SK-N-SH treated with all-trans-retinoic acid at 6 μM for 48 hours (cell line): Measurements from ENCODE around the gene METTL8.

ENCODE experiments used
- ATAC-seq: fragments of 200-7000 bp; cut with Tn5 transposase; 3 replicates; pipeline ENCODE4 v1.9.1; 2020; ENCODE audit warnings: mild to moderate bottlenecking, moderate library complexity
- ARNTL ChIP-seq: fragments of 450-650 bp; formaldehyde crosslinking; IDR thresholded peaks from 2 replicates; pipeline ENCODE4 v1.5.0; 2020; ENCODE audit warnings: low read depth, mild to moderate bottlenecking, moderate library complexity, borderline replicate concordance
- BACH2 ChIP-seq: fragments of 250-450 bp; sonication (Bioruptor Pico); IDR thresholded peaks from 2 replicates; pipeline ENCODE4 v1.9.0; 2021; ENCODE audit warnings: mild to moderate bottlenecking, borderline replicate concordance
- CREB5 ChIP-seq: fragments of 250-450 bp; sonication (Bioruptor Pico); IDR thresholded peaks from 2 replicates; pipeline ENCODE4 v1.5.1; 2020; ENCODE audit warnings: low read depth, mild to moderate bottlenecking, moderate library complexity
- CSRNP3 ChIP-seq: fragments of 250-450 bp; sonication (Bioruptor Pico); IDR thresholded peaks from 2 replicates; pipeline ENCODE4 v1.5.1; 2021; ENCODE audit warnings: mild to moderate bottlenecking, moderate library complexity
- ESRRG ChIP-seq: fragments of 250-450 bp; sonication (Bioruptor Pico); IDR thresholded peaks from 2 replicates; pipeline ENCODE4 v1.6.1; 2021; ENCODE audit warnings: mild to moderate bottlenecking
- ISL1 ChIP-seq: fragments of 250-450 bp; sonication (Bioruptor Pico); IDR thresholded peaks from 2 replicates; pipeline ENCODE4 v2.1.2; 2022; ENCODE audit warnings: mild to moderate bottlenecking, moderate library complexity
- OSR1 ChIP-seq: fragments of 250-450 bp; sonication (Bioruptor Pico); IDR thresholded peaks from 2 replicates; pipeline ENCODE4 v1.8.0; 2022; ENCODE audit warnings: moderate library complexity, mild to moderate bottlenecking, inconsistent platforms
- PATZ1 ChIP-seq: fragments of 250-450 bp; sonication (Bioruptor Pico); IDR thresholded peaks from 2 replicates; pipeline ENCODE4 v1.8.0; 2020; ENCODE audit warnings: mild to moderate bottlenecking, moderate library complexity, borderline replicate concordance
- POU6F1 ChIP-seq: fragments of 250-450 bp; sonication (Bioruptor Pico); IDR thresholded peaks from 2 replicates; pipeline ENCODE4 v1.8.0; 2021; ENCODE audit warnings: low read depth, mild to moderate bottlenecking, moderate library complexity, borderline replicate concordance
- PPARA ChIP-seq: fragments of 250-450 bp; sonication (Bioruptor Pico); IDR thresholded peaks from 2 replicates; pipeline ENCODE4 v1.5.0; 2020; ENCODE audit warnings: mild to moderate bottlenecking, borderline replicate concordance
- RARB ChIP-seq: fragments of 250-450 bp; sonication (Bioruptor Pico); IDR thresholded peaks from 2 replicates; pipeline ENCODE4 v1.8.0; 2021; ENCODE audit warnings: mild to moderate bottlenecking, moderate library complexity
- TCF4 ChIP-seq: fragments of 250-450 bp; sonication (Bioruptor Pico); IDR thresholded peaks from 2 replicates; pipeline ENCODE4 v1.8.0; 2021; ENCODE audit warnings: mild to moderate bottlenecking, moderate library complexity, borderline replicate concordance
- TOX ChIP-seq: fragments of 250-450 bp; sonication (Bioruptor Pico); IDR thresholded peaks from 2 replicates; pipeline ENCODE4 v1.8.0; 2021; ENCODE audit warnings: mild to moderate bottlenecking, moderate library complexity, borderline replicate concordance
- TSHZ2 ChIP-seq: fragments of 250-450 bp; sonication (Bioruptor Pico); IDR thresholded peaks from 2 replicates; pipeline ENCODE4 v1.5.0; 2020; ENCODE audit warnings: mild to moderate bottlenecking, moderate library complexity
- ZC3H10 ChIP-seq: fragments of 250-450 bp; sonication (Bioruptor Pico); IDR thresholded peaks from 2 replicates; pipeline ENCODE4 v1.5.1; 2021; ENCODE audit warnings: mild to moderate bottlenecking, moderate library complexity
- ZFP3 ChIP-seq: fragments of 250-450 bp; sonication (Bioruptor Pico); IDR thresholded peaks from 2 replicates; pipeline ENCODE4 v1.5.0; 2020; ENCODE audit warnings: mild to moderate bottlenecking, moderate library complexity
- ZFP30 ChIP-seq: fragments of 450-650 bp; formaldehyde crosslinking; IDR thresholded peaks from 2 replicates; pipeline ENCODE4 v1.5.0; 2022; ENCODE audit warnings: mild to moderate bottlenecking, moderate library complexity
- ZNF565 ChIP-seq: fragments of 450-650 bp; formaldehyde crosslinking; conservative IDR thresholded peaks from 2 replicates; pipeline ENCODE4 v1.5.0; 2020; ENCODE audit warnings: low read depth, mild to moderate bottlenecking, moderate library complexity
- ZNF70 ChIP-seq: fragments of 450-650 bp; formaldehyde crosslinking; IDR thresholded peaks from 2 replicates; pipeline ENCODE4 v1.5.0; 2020; ENCODE audit warnings: mild to moderate bottlenecking, moderate library complexity
- ZNF8 ChIP-seq: fragments of 450-650 bp; formaldehyde crosslinking; IDR thresholded peaks from 2 replicates; pipeline ENCODE4 v1.5.0; 2020; ENCODE audit warnings: mild to moderate bottlenecking, moderate library complexity

Gene METTL8

GRCh38 chr2:171348056-171348455 is 85.7 kb downstream of the METTL8 start:
- TF ChIP-seq PATZ1 (no peak), ISL1 (CRISPR knock-in tag) (no peak), ESRRG (CRISPR knock-in tag) (no peak), ZFP3 (CRISPR knock-in tag) (no peak), TSHZ2 (CRISPR knock-in tag) (no peak), OSR1 (no peak), ZC3H10 (no peak)
- ATAC-seq: no peak; the same call in 1 of the 3 replicates

- TF ChIP-seq CREB5 (CRISPR knock-in tag): no peak
- TF ChIP-seq CSRNP3 (CRISPR knock-in tag): no peak
- TF ChIP-seq ZFP30 (CRISPR knock-in tag): no peak
- TF ChIP-seq PPARA: no peak
- TF ChIP-seq RARB (CRISPR knock-in tag): no peak
- TF ChIP-seq BACH2: no peak
- no peak for TF ChIP-seq ARNTL (CRISPR knock-in tag)
- TF ChIP-seq ZC3H10: no peak
- no peak for TF ChIP-seq TCF4
- no peak for TF ChIP-seq OSR1
- TF ChIP-seq ZNF70: no peak
- no peak for TF ChIP-seq PATZ1
- TF ChIP-seq POU6F1 (CRISPR knock-in tag): no peak
- TF ChIP-seq ZFP3 (CRISPR knock-in tag): no peak
- TF ChIP-seq TOX (CRISPR knock-in tag): no peak
- no peak for TF ChIP-seq ZNF8
- ATAC-seq: peak; percentile 98
These were observed 86.2 kb downstream of the METTL8 start for GRCh38 chr2:171347591-171348032.

- peak; percentile 45 for ATAC-seq
- no peak for TF ChIP-seq RARB (CRISPR knock-in tag)
- TF ChIP-seq TCF4: no peak
- TF ChIP-seq ESRRG (CRISPR knock-in tag): no peak
- no peak for TF ChIP-seq ARNTL (CRISPR knock-in tag)
- TF ChIP-seq ZNF565: no peak
- no peak for TF ChIP-seq CSRNP3 (CRISPR knock-in tag)
- TF ChIP-seq ZC3H10: no peak
- no peak for TF ChIP-seq TOX (CRISPR knock-in tag)
- TF ChIP-seq PPARA: no peak
These were observed 86.8 kb downstream of the METTL8 start for GRCh38 chr2:171346723-171347557.
